ENCODE data around the gene HHATL. TPM values are rescaled to one million over a fixed set of nuclear protein-coding genes. Genes with fewer than 3 reads are reported as not detected.

Gene HHATL
- total RNA-seq, 1 donor from 2014 or later, result 552 TPM

- no peaks in the 10 kb centered on the region for H3K36me3 ChIP-seq
- peaks cover 30% of the 10 kb centered on the region for H3K4me1 ChIP-seq
- TF ChIP-seq CTCF (IDR thresholded peaks at IDR 0.05; ENCODE audit: borderline replicate concordance), result no peak
- intact Hi-C loops (cut with micrococcal nuclease), result no loop called here
- peak; percentile 13 for DNase-seq
- H3K27me3 ChIP-seq (ENCODE audit: low read depth), result peaks cover 23% of the 10 kb centered on the region
- H3K9me3 ChIP-seq (replicated peaks), result no peaks in the 10 kb centered on the region
- peak overlapping the region; percentile 34 for H3K4me3 ChIP-seq
- no peak overlapping the region for H3K27ac ChIP-seq (replicated peaks)
Measured at GRCh38 chr3:42685891-42686820, 16.4 kb downstream of the HHATL start.

GRCh38 chr3:42685363-42685881 is 17.2 kb downstream of the HHATL start, which contains the start of gene KLHL40:
TSS of gene KLHL40 (plus strand) at chr3:42685537. CDS start at chr3:42685619, 82 bp downstream.
- Histone ChIP-seq H3K4me1 (peaks cover 30% of the 10 kb centered on the region), H3K4me3 (peak within 1 kb of the TSS; percentile 34), H3K27ac (replicated peaks) (peak within 1 kb of the TSS; percentile 93), H3K27me3 (ENCODE audit: low read depth) (peaks cover 23% of the 10 kb centered on the region), H3K36me3 (no peaks in the 10 kb centered on the region), H3K9me3 (replicated peaks) (no peaks in the 10 kb centered on the region)
- DNase-seq, result peak; percentile 16
- intact Hi-C loops (cut with micrococcal nuclease), result no loop called here
- no peak for TF ChIP-seq CTCF (IDR thresholded peaks at IDR 0.05; ENCODE audit: borderline replicate concordance)

- DNase-seq, result no peak
Measured at GRCh38 chr3:42684632-42685362, 17.8 kb downstream of the HHATL start.

GRCh38 chr3:42683875-42684598 is 18.6 kb downstream of the HHATL start:
- intact Hi-C loops (cut with micrococcal nuclease), result no loop called here
- peak overlapping the region; percentile 93 for H3K27ac ChIP-seq (replicated peaks)
- H3K27me3 ChIP-seq (ENCODE audit: low read depth), result peaks cover 23% of the 10 kb centered on the region
- DNase-seq, result peak; percentile 75
- no peaks in the 10 kb centered on the region for H3K36me3 ChIP-seq
- H3K4me1 ChIP-seq, result peaks cover 30% of the 10 kb centered on the region
- peak overlapping the region; percentile 39 for H3K4me3 ChIP-seq
- no peak for TF ChIP-seq CTCF (IDR thresholded peaks at IDR 0.05; ENCODE audit: borderline replicate concordance)
- H3K9me3 ChIP-seq (replicated peaks), result no peaks in the 10 kb centered on the region

More at GRCh38 chr3:42684632-42685362, 17.8 kb downstream of the HHATL start:
- TF ChIP-seq CTCF (IDR thresholded peaks at IDR 0.05; ENCODE audit: borderline replicate concordance), result no peak
- Histone ChIP-seq H3K27me3 (ENCODE audit: low read depth) (peaks cover 23% of the 10 kb centered on the region), H3K27ac (replicated peaks) (peak overlapping the region; percentile 93), H3K4me1 (peaks cover 30% of the 10 kb centered on the region), H3K36me3 (no peaks in the 10 kb centered on the region), H3K4me3 (no peak overlapping the region), H3K9me3 (replicated peaks) (no peaks in the 10 kb centered on the region)
- intact Hi-C loops (cut with micrococcal nuclease), result no loop called here
